Suprapubic skin (tissue), 3 donors: ENCODE results near the gene NFATC3.

Experiments used
- CTCF ChIP-seq, 2 donors: fragments of 200-600 bp in 1 of 2; fragments of 450-650 bp in 1 of 2; sonication (generic) in 1 of 2; IDR thresholded peaks; one replicate each; pipeline ENCODE4 v1.5.1; 2016 to 2019; ENCODE audit warnings: antibody characterized with exemption in 2 of 2, mild to moderate bottlenecking in 1 of 2, moderate library complexity in 1 of 2
- EP300 ChIP-seq: sonication (generic); formaldehyde crosslinking; IDR thresholded peaks from one replicate; pipeline ENCODE4 v1.6.1; 2017; ENCODE audit warnings: antibody characterized with exemption
- POLR2A ChIP-seq, 2 donors: fragments of 450-650 bp; IDR thresholded peaks; one replicate each; pipeline ENCODE4 v1.6.1; 2017; ENCODE audit warnings: antibody characterized with exemption in 2 of 2, mild to moderate bottlenecking in 2 of 2, moderate library complexity in 2 of 2

GRCh38 chr16:68236826-68237242, 151.7 kb downstream of the NFATC3 start:
- TF ChIP-seq POLR2A (IDR thresholded peaks at IDR 0.05) (no peak), CTCF (IDR thresholded peaks at IDR 0.05) (no peak), EP300 (no peak)
